C4-2B (cell line): ENCODE results near the gene SHC3.

ENCODE experiments used
- ZFX ChIP-seq: fragments of 450-650 bp; IDR thresholded peaks from 2 replicates; pipeline ENCODE4 v1.6.1; 2017
- TF ChIP-seq, protein P1 (sequence below): fragments of 450-650 bp; conservative IDR thresholded peaks from 2 replicates; pipeline ENCODE4 v1.5.1; 2017; ENCODE audit warnings: mild to moderate bottlenecking

DNA sequence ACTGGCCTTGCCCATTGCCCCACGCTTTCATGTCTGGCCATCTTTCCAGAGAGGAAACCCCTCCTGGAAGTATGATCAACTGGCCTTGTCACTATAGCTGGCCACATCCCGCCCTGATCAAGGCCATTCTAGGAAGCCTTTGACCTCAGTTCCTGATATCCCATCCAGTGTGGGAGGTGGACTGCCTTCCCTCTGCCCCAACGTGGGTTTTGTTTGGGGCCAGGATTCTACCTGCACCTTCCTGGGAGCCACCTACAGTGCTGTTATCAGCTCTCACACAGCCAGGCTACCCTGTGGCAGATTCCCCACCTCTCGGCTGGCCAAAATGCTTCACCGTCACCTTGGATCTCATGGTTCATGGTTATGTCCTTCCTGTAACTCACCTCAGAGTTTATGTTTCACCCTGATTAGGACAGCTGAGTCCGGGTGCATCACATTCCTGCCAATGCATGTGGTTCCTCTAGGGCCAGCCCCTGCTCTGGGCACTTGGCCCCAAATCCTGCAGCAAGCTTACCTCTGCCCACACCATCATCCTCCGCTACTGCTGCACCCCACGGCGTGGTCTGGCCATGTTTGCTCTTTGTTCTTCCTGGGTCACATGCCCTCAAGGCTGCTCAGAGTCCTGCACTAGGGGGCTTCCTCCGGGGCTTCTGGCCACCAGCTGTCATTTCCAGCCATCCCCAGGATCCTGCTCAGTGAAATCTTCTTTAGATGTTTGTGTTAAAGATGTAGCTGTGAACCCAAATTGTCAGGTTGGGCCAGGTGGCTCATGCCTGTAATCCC, 211.5 kb downstream of the SHC3 start:
- TF ChIP-seq, protein P1, sequence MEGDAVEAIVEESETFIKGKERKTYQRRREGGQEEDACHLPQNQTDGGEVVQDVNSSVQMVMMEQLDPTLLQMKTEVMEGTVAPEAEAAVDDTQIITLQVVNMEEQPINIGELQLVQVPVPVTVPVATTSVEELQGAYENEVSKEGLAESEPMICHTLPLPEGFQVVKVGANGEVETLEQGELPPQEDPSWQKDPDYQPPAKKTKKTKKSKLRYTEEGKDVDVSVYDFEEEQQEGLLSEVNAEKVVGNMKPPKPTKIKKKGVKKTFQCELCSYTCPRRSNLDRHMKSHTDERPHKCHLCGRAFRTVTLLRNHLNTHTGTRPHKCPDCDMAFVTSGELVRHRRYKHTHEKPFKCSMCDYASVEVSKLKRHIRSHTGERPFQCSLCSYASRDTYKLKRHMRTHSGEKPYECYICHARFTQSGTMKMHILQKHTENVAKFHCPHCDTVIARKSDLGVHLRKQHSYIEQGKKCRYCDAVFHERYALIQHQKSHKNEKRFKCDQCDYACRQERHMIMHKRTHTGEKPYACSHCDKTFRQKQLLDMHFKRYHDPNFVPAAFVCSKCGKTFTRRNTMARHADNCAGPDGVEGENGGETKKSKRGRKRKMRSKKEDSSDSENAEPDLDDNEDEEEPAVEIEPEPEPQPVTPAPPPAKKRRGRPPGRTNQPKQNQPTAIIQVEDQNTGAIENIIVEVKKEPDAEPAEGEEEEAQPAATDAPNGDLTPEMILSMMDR, result no peak
- TF ChIP-seq ZFX, result no peak
